Esophagus (tissue), 2 donors: ENCODE results near the gene DUOXA2. TPM values are rescaled to one million over a fixed set of nuclear protein-coding genes. Genes with fewer than 3 reads are reported as not detected.

Source experiments
- H3K27ac ChIP-seq, 2 donors: one replicate each; pipeline ENCODE4 v1.5.1; 2013; ENCODE audit warnings: low read depth in 2 of 2, mild to moderate bottlenecking in 2 of 2, inconsistent platforms in 1 of 2, low read length in 1 of 2, moderate library complexity in 1 of 2
- H3K27me3 ChIP-seq, 2 donors: one replicate each; pipeline ENCODE4 v1.6.1; 2013; ENCODE audit warnings: low read length in 2 of 2, control low read depth in 1 of 2, mild to moderate bottlenecking in 1 of 2; ENCODE audit not compliant: insufficient read depth in 2 of 2, control insufficient read depth in 1 of 2
- H3K36me3 ChIP-seq, 2 donors: one replicate each; pipeline ENCODE4 v1.6.1; 2013; ENCODE audit warnings: low read length in 1 of 2; ENCODE audit not compliant: control insufficient read depth in 2 of 2, insufficient read depth in 2 of 2
- H3K4me1 ChIP-seq, 2 donors: one replicate each; pipeline ENCODE4 v1.6.1; 2013; ENCODE audit warnings: low read length in 1 of 2; ENCODE audit not compliant: control insufficient read depth in 2 of 2, insufficient read depth in 2 of 2
- H3K4me3 ChIP-seq, 2 donors: one replicate each; pipeline ENCODE4 v1.5.1; 2013; ENCODE audit warnings: low read length in 2 of 2, mild to moderate bottlenecking in 2 of 2, low read depth in 1 of 2, moderate library complexity in 1 of 2
- H3K9me3 ChIP-seq, 2 donors: one replicate each; pipeline ENCODE4 v1.6.1; 2013; ENCODE audit warnings: mild to moderate bottlenecking in 2 of 2, low read depth in 1 of 2, low read length in 1 of 2, moderate library complexity in 1 of 2; ENCODE audit not compliant: control insufficient read depth in 2 of 2, insufficient read depth in 1 of 2
- whole genome bisulfite sequencing, 2 donors: extraction: QIAGEN DNeasy Blood & Tissue Kit; methylation state at CpG; one replicate each; pipeline ENCODE4 v1.1.7; 2013; 5-methylcytosine and 5-hydroxymethylcytosine counted together
- polyA plus RNA-seq, 2 donors: library from polyadenylated mRNA; stranded (reverse); fragments of 200-250 nt; gene quantifications; one replicate each; pipeline ENCODE4 v1.2.3, GENCODE V29; 2013
- donor health status: healthy with polysubstance abuse.
- donor health status: Bipolar disorder and iron deficiency.

Gene DUOXA2
- polyA plus RNA-seq, 2 donors = 8.4 to 39.1 TPM

DNA sequence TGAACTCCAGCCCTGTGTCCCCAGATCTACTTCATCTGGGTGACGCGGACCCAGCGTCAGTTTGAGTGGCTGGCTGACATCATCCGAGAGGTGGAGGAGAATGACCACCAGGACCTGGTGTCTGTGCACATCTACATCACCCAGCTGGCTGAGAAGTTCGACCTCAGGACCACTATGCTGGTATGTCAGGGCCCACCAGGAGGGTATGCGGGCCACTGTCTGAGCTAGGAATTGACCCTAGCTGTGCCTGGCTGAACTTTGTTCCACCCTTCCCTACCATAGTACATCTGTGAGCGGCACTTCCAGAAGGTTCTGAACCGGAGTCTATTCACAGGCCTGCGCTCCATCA is 49.4 kb downstream of the DUOXA2 start:
- H3K9me3 ChIP-seq = no peaks in the 10 kb centered on the region
- H3K4me3 ChIP-seq = no peak overlapping the region
- H3K27me3 ChIP-seq = no peaks in the 10 kb centered on the region
- H3K4me1 ChIP-seq = peaks cover 3 to 26% of the 10 kb centered on the region in 2 donors
- peak overlapping the region; percentile 94 to 96 for H3K27ac ChIP-seq
- 80 to 88% methylated on average over 9 of the region's 9 CpGs for WGBS, 2 donors
- peaks cover 0 to 23% of the 10 kb centered on the region in 2 donors for H3K36me3 ChIP-seq

DNA sequence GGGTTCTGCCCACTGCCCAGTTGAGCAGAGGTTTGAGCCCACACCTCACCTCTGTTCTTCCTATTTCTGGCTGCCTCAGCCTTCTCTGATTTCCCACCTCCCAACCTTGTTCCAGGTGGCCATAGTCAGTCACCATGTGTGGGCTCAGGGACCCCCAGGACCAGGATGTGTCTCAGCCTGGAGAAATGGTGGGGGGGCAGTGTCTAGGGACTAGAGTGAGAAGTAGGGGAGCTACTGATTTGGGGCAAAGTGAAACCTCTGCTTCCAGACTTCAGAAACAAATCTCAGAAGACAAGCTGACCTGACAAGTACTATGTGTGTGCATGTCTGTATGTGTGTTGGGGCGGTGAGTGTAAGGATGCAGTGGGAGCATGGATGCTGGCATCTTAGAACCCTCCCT is 50.8 kb downstream of the DUOXA2 start:
- 75 to 78% methylated on average over 1 of the region's 1 CpG for WGBS, 2 donors
- Histone ChIP-seq H3K27me3 (no peaks in the 10 kb centered on the region), H3K36me3 (peaks cover 0 to 19% of the 10 kb centered on the region in 2 donors), H3K4me1 (peaks cover 3 to 23% of the 10 kb centered on the region in 2 donors), H3K27ac (peak overlapping the region; percentile 62 to 97), H3K4me3 (no peak overlapping the region), H3K9me3 (no peaks in the 10 kb centered on the region)

DNA sequence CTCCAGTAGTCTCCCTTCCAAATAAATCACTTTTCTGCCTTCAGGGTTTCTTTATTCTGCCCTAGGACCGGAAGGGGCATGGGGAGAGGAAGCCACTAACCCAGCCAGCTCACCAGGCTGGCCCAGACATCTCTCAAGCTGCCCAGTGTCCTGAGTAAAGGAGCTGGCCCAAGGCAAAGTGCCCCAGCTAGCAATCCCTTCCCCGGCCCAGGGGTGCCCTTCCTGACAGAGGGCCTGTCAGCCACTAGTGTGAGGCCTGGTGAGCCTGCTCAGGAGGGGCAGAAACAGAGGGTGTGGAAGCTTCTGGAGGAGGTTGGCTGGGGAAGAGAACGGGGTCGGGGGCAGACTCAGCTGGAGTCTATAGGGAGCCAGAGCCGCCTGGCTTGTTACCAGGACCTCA is 51.4 kb downstream of the DUOXA2 start:
- peaks cover 0 to 19% of the 10 kb centered on the region in 2 donors for H3K36me3 ChIP-seq
- H3K4me3 ChIP-seq = no peak overlapping the region
- peak overlapping the region; percentile 62 to 97 for H3K27ac ChIP-seq
- 69 to 70% methylated on average over 5 of the region's 5 CpGs for WGBS, 2 donors
- H3K4me1 ChIP-seq = peaks cover 3 to 22% of the 10 kb centered on the region in 2 donors
- H3K9me3 ChIP-seq = no peaks in the 10 kb centered on the region
- H3K27me3 ChIP-seq = no peaks in the 10 kb centered on the region

DNA sequence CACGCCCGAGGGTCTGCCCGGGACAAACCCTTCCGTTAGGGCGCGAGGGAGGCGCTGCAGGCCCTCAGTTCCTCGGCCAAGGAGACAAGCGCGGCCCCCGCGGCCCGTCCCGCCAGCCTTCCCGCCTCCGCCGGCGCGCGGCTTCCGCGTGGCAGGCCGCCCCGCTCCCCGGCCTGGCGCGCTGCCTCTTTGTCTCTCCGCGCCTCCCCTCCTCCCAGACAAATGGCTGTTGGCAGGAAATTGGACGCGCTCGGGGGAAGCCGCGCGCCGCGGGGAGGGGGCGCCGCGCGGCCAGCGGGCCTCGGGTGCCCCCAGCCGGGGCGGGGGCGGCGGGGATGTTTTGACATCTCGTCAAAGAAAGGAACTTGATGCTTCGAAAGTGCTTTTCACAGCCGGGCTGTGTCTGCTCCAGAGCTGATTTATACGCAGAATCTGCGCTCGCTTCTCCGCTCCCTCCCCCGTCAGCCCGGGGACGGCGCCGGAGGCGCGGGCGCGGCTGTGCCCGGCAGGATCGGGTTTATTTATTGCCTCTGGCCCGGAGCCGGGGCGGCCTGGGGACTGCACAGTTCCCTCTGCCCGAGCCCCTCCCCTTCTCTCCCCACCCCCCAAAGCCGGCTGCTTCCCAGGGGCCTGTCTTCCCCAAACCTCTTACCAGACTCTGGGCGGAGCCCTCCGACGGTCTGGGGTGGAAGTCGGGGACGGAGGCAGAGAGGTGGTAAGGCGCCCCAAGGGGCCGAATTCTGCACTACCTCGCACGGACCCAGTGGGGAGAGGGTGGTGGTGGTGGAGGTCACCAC is 52.9 kb downstream of the DUOXA2 start:
- H3K27ac ChIP-seq = peak overlapping the region; percentile 96 to 97
- no peaks in the 10 kb centered on the region for H3K9me3 ChIP-seq
- peak overlapping the region; percentile 54 for H3K4me3 ChIP-seq
- peaks cover 3 to 11% of the 10 kb centered on the region in 2 donors for H3K4me1 ChIP-seq
- H3K36me3 ChIP-seq = peaks cover 0 to 14% of the 10 kb centered on the region in 2 donors
- no peaks in the 10 kb centered on the region for H3K27me3 ChIP-seq
- WGBS, 2 donors = 0 to 1% methylated on average over 60 to 79 of the region's 79 CpGs

DNA sequence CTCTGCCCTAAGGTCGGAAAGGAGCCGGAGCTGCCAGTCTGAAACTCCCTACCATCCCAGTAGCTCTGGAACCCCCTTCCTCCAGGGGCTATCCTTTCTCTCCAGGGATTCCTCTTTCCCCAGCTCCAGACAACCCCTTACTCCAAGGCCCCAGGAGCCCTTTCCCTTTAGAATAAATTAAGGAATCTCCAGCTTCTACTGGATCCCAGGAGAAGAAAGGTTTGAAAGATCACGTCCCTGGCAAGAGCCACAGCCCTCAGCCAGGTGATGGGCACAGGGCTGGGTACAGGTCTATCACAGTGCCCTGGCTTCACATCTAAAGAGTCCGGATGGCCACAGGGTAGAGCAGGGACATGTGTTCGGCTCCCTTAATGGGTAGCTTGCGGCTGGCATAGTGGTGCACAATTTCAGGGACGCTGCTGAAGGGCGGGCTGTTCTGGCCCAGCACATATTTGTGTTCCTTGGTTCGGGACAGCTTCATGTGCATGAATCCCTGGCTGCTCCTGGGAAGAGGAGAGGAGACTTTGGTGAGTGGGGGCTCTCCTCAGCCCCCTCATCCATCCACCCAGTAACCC is 53.6 kb downstream of the DUOXA2 start:
- H3K9me3 ChIP-seq = no peaks in the 10 kb centered on the region
- no peaks in the 10 kb centered on the region for H3K27me3 ChIP-seq
- peak overlapping the region; percentile 96 to 97 for H3K27ac ChIP-seq
- 65% methylated on average over 9 of the region's 9 CpGs for WGBS, 2 donors
- peak overlapping the region in 1 of 2 donors; percentile 54 for H3K4me3 ChIP-seq
- H3K4me1 ChIP-seq = peaks cover 3 to 7% of the 10 kb centered on the region in 2 donors
- peaks cover 0 to 12% of the 10 kb centered on the region in 2 donors for H3K36me3 ChIP-seq

Other genes starting within 250 kb of the DUOXA2 start
- gene TERB2, start 157.6 kb upstream of the DUOXA2 start, polyA plus RNA-seq = not detected
- gene SORD, start 91.1 kb upstream of the DUOXA2 start, polyA plus RNA-seq = 10 to 100 TPM in 1 of 2 donors, 1 to 10 TPM in 1; 6.4 to 18.3 TPM
- gene DUOX2, start 154 bp upstream of the DUOXA2 start, polyA plus RNA-seq = 10 to 100 TPM; 15.8 to 26.3 TPM
- 100 to 1,000 TPM; 145 to 174 TPM for gene DUOXA1, start 15.6 kb downstream of the DUOXA2 start, polyA plus RNA-seq
- 100 to 1,000 TPM in 1 of 2 donors, 10 to 100 TPM in 1; 64.7 to 111 TPM for gene DUOX1, start 15.7 kb downstream of the DUOXA2 start, polyA plus RNA-seq
- 1 to 10 TPM; 2.1 to 2.4 TPM for gene SHF, start 73.6 kb downstream of the DUOXA2 start, polyA plus RNA-seq
- not detected for gene SLC28A2, start 137.9 kb downstream of the DUOXA2 start, polyA plus RNA-seq